ENCODE results near the gene EWSR1. TPM values are rescaled to one million over a fixed set of nuclear protein-coding genes. Genes with fewer than 3 reads are reported as not detected.

EWSR1 gene
- total and polyA plus RNA-seq, 2 experiments from 2014 or later: 391 to 427 TPM

- DNase-seq (ENCODE audit: low spot score) (no peak), ATAC-seq (no peak)
- H3K9me2 ChIP-seq (ENCODE audit: insufficient read depth): no peaks in the 10 kb centered on the region
- H3K9me3 Mint-ChIP-seq: peaks cover 17% of the 10 kb centered on the region
- peaks cover 9% of the 10 kb centered on the region for H4K20me1 ChIP-seq (replicated peaks; ENCODE audit: insufficient read depth)
- no peak overlapping the region for H3K27ac ChIP-seq (ENCODE audit: low read depth)
- H3K79me2 ChIP-seq (replicated peaks; ENCODE audit: insufficient read depth): no peaks in the 10 kb centered on the region
- H3K4me1 Mint-ChIP-seq: peaks cover 28% of the 10 kb centered on the region
- peaks cover 41% of the 10 kb centered on the region for H3K27me3 ChIP-seq (ENCODE audit: insufficient read depth)
- no peak overlapping the region for H2AFZ ChIP-seq
- no peak overlapping the region for H3K4me3 ChIP-seq
- H3K36me3 Mint-ChIP-seq (ENCODE audit: low read depth): peaks cover 7% of the 10 kb centered on the region; the same call in 1 of the 3 replicates
- peaks cover 24% of the 10 kb centered on the region for H3F3A ChIP-seq (replicated peaks; ENCODE audit: low read depth)
- no peak overlapping the region for H3K4me3 Mint-ChIP-seq
- H3K4me2 ChIP-seq: no peak overlapping the region
- no peak overlapping the region for H3K27ac Mint-ChIP-seq
- H3K27me3 Mint-ChIP-seq (ENCODE audit: insufficient read depth, low read depth, poor library complexity): peaks cover 35% of the 10 kb centered on the region
- no peaks in the 10 kb centered on the region for H3K36me3 ChIP-seq (ENCODE audit: insufficient read depth)
- TF ChIP-seq NANOG (IDR thresholded peaks at IDR 0.05; ENCODE audit: borderline replicate concordance) (no peak), ZNF114 (CRISPR knock-in tag; IDR thresholded peaks at IDR 0.05) (no peak), JUNB (IDR thresholded peaks at IDR 0.05; ENCODE audit: unreplicated experiment) (no peak), REST (IDR thresholded peaks at IDR 0.05; ENCODE audit: unreplicated experiment) (no peak), ETS1 (IDR thresholded peaks at IDR 0.05) (no peak), EZH2phosphoT487 (IDR thresholded peaks at IDR 0.05; ENCODE audit: unreplicated experiment) (no peak), CTCF (conservative IDR thresholded peaks at IDR 0.05; ENCODE audit: low read depth in 2 of 2) (no peak), EZH2 (IDR thresholded peaks at IDR 0.05; ENCODE audit: low read depth, unreplicated experiment) (no peak), POLR2AphosphoS5 (IDR thresholded peaks at IDR 0.05; ENCODE audit: low read depth) (no peak), CREB1 (CRISPR knock-in tag; IDR thresholded peaks at IDR 0.05; ENCODE audit: low read depth) (no peak), ZNF331 (CRISPR knock-in tag; IDR thresholded peaks at IDR 0.05; ENCODE audit: low read depth) (no peak), STAT1 (IDR thresholded peaks at IDR 0.05; ENCODE audit: unreplicated experiment) (no peak), ZNF462 (CRISPR knock-in tag; IDR thresholded peaks at IDR 0.05) (no peak)
- peaks cover 5% of the 10 kb centered on the region; the same call in 1 of the 2 replicates for H3K4me1 ChIP-seq (ENCODE audit: insufficient read depth)
Measured at GRCh38 chr22:29311464-29312217, 43.6 kb downstream of the EWSR1 start.

All from GM23338 (cell line).